Measurements from ENCODE around the gene DCLK2.

DCLK2 gene

GRCh38 chr4:150049682-150050081 lies 28.6 kb upstream of the DCLK2 start:
- no peaks in the 10 kb centered on the region for H3K9me3 ChIP-seq (ENCODE audit: insufficient read depth, low read depth, low read length)
- H3K36me3 ChIP-seq (ENCODE audit: insufficient read depth, low read depth, low read length) = no peaks in the 10 kb centered on the region
- no peaks in the 10 kb centered on the region; the same call in 1 of the 2 replicates for H3K4me1 ChIP-seq (ENCODE audit: insufficient read depth, low read length)
- H3K9ac ChIP-seq (ENCODE audit: low read depth, low read length) = no peak overlapping the region
- H3K27ac ChIP-seq (ENCODE audit: low read length) = no peak overlapping the region
- no peak overlapping the region for H3K4me3 ChIP-seq (ENCODE audit: low read length)
- H3K27me3 ChIP-seq (ENCODE audit: insufficient read depth, low read length) = no peaks in the 10 kb centered on the region

GRCh38 chr4:150050566-150050965 lies 27.7 kb upstream of the DCLK2 start:
- Histone ChIP-seq H3K36me3 (ENCODE audit: insufficient read depth, low read depth, low read length) (no peaks in the 10 kb centered on the region), H3K27me3 (ENCODE audit: insufficient read depth, low read length) (no peaks in the 10 kb centered on the region), H3K27ac (ENCODE audit: low read length) (no peak overlapping the region), H3K4me3 (ENCODE audit: low read length) (no peak overlapping the region), H3K9ac (ENCODE audit: low read depth, low read length) (no peak overlapping the region), H3K9me3 (ENCODE audit: insufficient read depth, low read depth, low read length) (no peaks in the 10 kb centered on the region), H3K4me1 (ENCODE audit: insufficient read depth, low read length) (no peaks in the 10 kb centered on the region; the same call in 1 of the 2 replicates)

GRCh38 chr4:150051111-150051510 lies 27.1 kb upstream of the DCLK2 start:
- no peak overlapping the region for H3K4me3 ChIP-seq (ENCODE audit: low read length)
- H3K4me1 ChIP-seq (ENCODE audit: insufficient read depth, low read length) = no peaks in the 10 kb centered on the region; the same call in 1 of the 2 replicates
- no peak overlapping the region for H3K9ac ChIP-seq (ENCODE audit: low read depth, low read length)
- no peaks in the 10 kb centered on the region for H3K36me3 ChIP-seq (ENCODE audit: insufficient read depth, low read depth, low read length)
- H3K27ac ChIP-seq (ENCODE audit: low read length) = no peak overlapping the region
- H3K9me3 ChIP-seq (ENCODE audit: insufficient read depth, low read depth, low read length) = peaks cover 2% of the 10 kb centered on the region; the same call in 1 of the 2 replicates
- no peaks in the 10 kb centered on the region for H3K27me3 ChIP-seq (ENCODE audit: insufficient read depth, low read length)

GRCh38 chr4:150055467-150055866 lies 22.8 kb upstream of the DCLK2 start:
- Histone ChIP-seq H3K9me3 (ENCODE audit: insufficient read depth, low read depth, low read length) (peaks cover 4% of the 10 kb centered on the region; the same call in 1 of the 2 replicates), H3K27me3 (ENCODE audit: insufficient read depth, low read length) (no peaks in the 10 kb centered on the region), H3K9ac (ENCODE audit: low read depth, low read length) (no peak overlapping the region), H3K36me3 (ENCODE audit: insufficient read depth, low read depth, low read length) (no peaks in the 10 kb centered on the region), H3K27ac (ENCODE audit: low read length) (no peak overlapping the region), H3K4me3 (ENCODE audit: low read length) (no peak overlapping the region), H3K4me1 (ENCODE audit: insufficient read depth, low read length) (no peaks in the 10 kb centered on the region)

- Histone ChIP-seq H3K4me3 (ENCODE audit: low read length) (no peak overlapping the region), H3K27me3 (ENCODE audit: insufficient read depth, low read length) (no peaks in the 10 kb centered on the region), H3K9ac (ENCODE audit: low read depth, low read length) (no peak overlapping the region), H3K4me1 (ENCODE audit: insufficient read depth, low read length) (no peaks in the 10 kb centered on the region), H3K9me3 (ENCODE audit: insufficient read depth, low read depth, low read length) (peaks cover 4% of the 10 kb centered on the region; the same call in 1 of the 2 replicates), H3K27ac (ENCODE audit: low read length) (no peak overlapping the region), H3K36me3 (ENCODE audit: insufficient read depth, low read depth, low read length) (no peaks in the 10 kb centered on the region)
Observed at GRCh38 chr4:150056569-150056968, 21.7 kb upstream of the DCLK2 start.

- no peaks in the 10 kb centered on the region for H3K27me3 ChIP-seq (ENCODE audit: insufficient read depth, low read length)
- H3K27ac ChIP-seq (ENCODE audit: low read length) = no peak overlapping the region
- no peaks in the 10 kb centered on the region for H3K36me3 ChIP-seq (ENCODE audit: insufficient read depth, low read depth, low read length)
- peaks cover under 1% of the 10 kb centered on the region; the same call in 1 of the 2 replicates for H3K9me3 ChIP-seq (ENCODE audit: insufficient read depth, low read depth, low read length)
- no peaks in the 10 kb centered on the region for H3K4me1 ChIP-seq (ENCODE audit: insufficient read depth, low read length)
- H3K4me3 ChIP-seq (ENCODE audit: low read length) = no peak overlapping the region
- H3K9ac ChIP-seq (ENCODE audit: low read depth, low read length) = no peak overlapping the region
Observed at GRCh38 chr4:150061086-150061776, 17.0 kb upstream of the DCLK2 start.

GRCh38 chr4:150063128-150063527 lies 15.1 kb upstream of the DCLK2 start:
- no peak overlapping the region for H3K4me3 ChIP-seq (ENCODE audit: low read length)

GRCh38 chr4:150065740-150066139 lies 12.5 kb upstream of the DCLK2 start:
- H3K36me3 ChIP-seq (ENCODE audit: insufficient read depth, low read depth, low read length) = no peaks in the 10 kb centered on the region
- no peak overlapping the region for H3K4me3 ChIP-seq (ENCODE audit: low read length)
- H3K9ac ChIP-seq (ENCODE audit: low read depth, low read length) = no peak overlapping the region
- no peak overlapping the region for H3K27ac ChIP-seq (ENCODE audit: low read length)
- no peaks in the 10 kb centered on the region for H3K4me1 ChIP-seq (ENCODE audit: insufficient read depth, low read length)
- no peaks in the 10 kb centered on the region for H3K27me3 ChIP-seq (ENCODE audit: insufficient read depth, low read length)
- no peaks in the 10 kb centered on the region for H3K9me3 ChIP-seq (ENCODE audit: insufficient read depth, low read depth, low read length)

More at GRCh38 chr4:150063128-150063527, 15.1 kb upstream of the DCLK2 start:
- no peaks in the 10 kb centered on the region for H3K36me3 ChIP-seq (ENCODE audit: insufficient read depth, low read depth, low read length)
- H3K27ac ChIP-seq (ENCODE audit: low read length) = no peak overlapping the region
- H3K9ac ChIP-seq (ENCODE audit: low read depth, low read length) = no peak overlapping the region
- no peaks in the 10 kb centered on the region for H3K27me3 ChIP-seq (ENCODE audit: insufficient read depth, low read length)
- H3K4me1 ChIP-seq (ENCODE audit: insufficient read depth, low read length) = no peaks in the 10 kb centered on the region
- H3K9me3 ChIP-seq (ENCODE audit: insufficient read depth, low read depth, low read length) = no peaks in the 10 kb centered on the region

- no peaks in the 10 kb centered on the region for H3K9me3 ChIP-seq (ENCODE audit: insufficient read depth, low read depth, low read length)
- no peak overlapping the region for H3K27ac ChIP-seq (ENCODE audit: low read length)
- H3K27me3 ChIP-seq (ENCODE audit: insufficient read depth, low read length) = no peaks in the 10 kb centered on the region
- no peak overlapping the region for H3K9ac ChIP-seq (ENCODE audit: low read depth, low read length)
- no peaks in the 10 kb centered on the region for H3K36me3 ChIP-seq (ENCODE audit: insufficient read depth, low read depth, low read length)
- H3K4me3 ChIP-seq (ENCODE audit: low read length) = no peak overlapping the region
- no peaks in the 10 kb centered on the region for H3K4me1 ChIP-seq (ENCODE audit: insufficient read depth, low read length)
Observed at GRCh38 chr4:150067859-150068258, 10.4 kb upstream of the DCLK2 start.

GRCh38 chr4:150068300-150068960 lies 9.8 kb upstream of the DCLK2 start:
- H3K9ac ChIP-seq (ENCODE audit: low read depth, low read length) = no peak overlapping the region
- H3K4me3 ChIP-seq (ENCODE audit: low read length) = no peak overlapping the region
- no peaks in the 10 kb centered on the region for H3K36me3 ChIP-seq (ENCODE audit: insufficient read depth, low read depth, low read length)
- no peaks in the 10 kb centered on the region for H3K4me1 ChIP-seq (ENCODE audit: insufficient read depth, low read length)
- H3K27ac ChIP-seq (ENCODE audit: low read length) = no peak overlapping the region
- H3K27me3 ChIP-seq (ENCODE audit: insufficient read depth, low read length) = no peaks in the 10 kb centered on the region
- H3K9me3 ChIP-seq (ENCODE audit: insufficient read depth, low read depth, low read length) = no peaks in the 10 kb centered on the region

- Histone ChIP-seq H3K9ac (ENCODE audit: low read depth, low read length) (no peak overlapping the region), H3K36me3 (ENCODE audit: insufficient read depth, low read depth, low read length) (no peaks in the 10 kb centered on the region), H3K4me3 (ENCODE audit: low read length) (no peak overlapping the region), H3K9me3 (ENCODE audit: insufficient read depth, low read depth, low read length) (no peaks in the 10 kb centered on the region), H3K4me1 (ENCODE audit: insufficient read depth, low read length) (no peaks in the 10 kb centered on the region), H3K27me3 (ENCODE audit: insufficient read depth, low read length) (no peaks in the 10 kb centered on the region), H3K27ac (ENCODE audit: low read length) (no peak overlapping the region)
Observed at GRCh38 chr4:150069353-150069752, 8.9 kb upstream of the DCLK2 start.

All from iPS-20b (cell line).